Inflammatory macrophage treated with lipopolysaccharide for 4 hours (primary cell): Measurements from ENCODE around the gene ARHGEF28.

ENCODE experiments used
- DNase-seq: peaks from one replicate; pipeline ENCODE4 v3.0.0-alpha.2; 2020

Gene ARHGEF28

GRCh38 chr5:73908395-73908794, 282.4 kb downstream of the ARHGEF28 start:
- no peak for DNase-seq

GRCh38 chr5:73908846-73909245, 282.9 kb downstream of the ARHGEF28 start:
- DNase-seq: no peak

GRCh38 chr5:73909474-73909873, 283.5 kb downstream of the ARHGEF28 start:
- no peak for DNase-seq

GRCh38 chr5:73911761-73912393, 285.9 kb downstream of the ARHGEF28 start:
- no peak for DNase-seq

GRCh38 chr5:73912821-73913271, 286.9 kb downstream of the ARHGEF28 start:
- no peak for DNase-seq

GRCh38 chr5:73913971-73914370, 288.0 kb downstream of the ARHGEF28 start:
- DNase-seq: no peak

GRCh38 chr5:73915345-73915744, 289.3 kb downstream of the ARHGEF28 start:
- DNase-seq: no peak

- no peak for DNase-seq
Observed at GRCh38 chr5:73917433-73917832, 291.4 kb downstream of the ARHGEF28 start.

GRCh38 chr5:73917891-73918290, 291.9 kb downstream of the ARHGEF28 start:
- no peak for DNase-seq

- peak; percentile 31 for DNase-seq
Observed at GRCh38 chr5:73918791-73919221, 292.8 kb downstream of the ARHGEF28 start.

GRCh38 chr5:73921741-73922140, 295.7 kb downstream of the ARHGEF28 start:
- peak; percentile 76 for DNase-seq

GRCh38 chr5:73922224-73922623, 296.2 kb downstream of the ARHGEF28 start:
- no peak for DNase-seq

GRCh38 chr5:73922875-73923557, 297.0 kb downstream of the ARHGEF28 start:
- no peak for DNase-seq

- no peak for DNase-seq
Observed at GRCh38 chr5:73928476-73929070, 302.6 kb downstream of the ARHGEF28 start.

GRCh38 chr5:73935719-73936118, 309.7 kb downstream of the ARHGEF28 start:
- no peak for DNase-seq

- DNase-seq: no peak
Observed at GRCh38 chr5:73938280-73938937, 312.4 kb downstream of the ARHGEF28 start.

- DNase-seq: no peak
Observed at GRCh38 chr5:73938938-73939320, 312.9 kb downstream of the ARHGEF28 start.

GRCh38 chr5:73939557-73939956, 313.6 kb downstream of the ARHGEF28 start:
- no peak for DNase-seq

- no peak for DNase-seq
Observed at GRCh38 chr5:73940026-73940425, 314.0 kb downstream of the ARHGEF28 start.

- DNase-seq: no peak
Observed at GRCh38 chr5:73940801-73941200, 314.8 kb downstream of the ARHGEF28 start.

- no peak for DNase-seq
Observed at GRCh38 chr5:73942783-73943182, 316.8 kb downstream of the ARHGEF28 start.

- DNase-seq: no peak
Observed at GRCh38 chr5:73943397-73943796, 317.4 kb downstream of the ARHGEF28 start.

GRCh38 chr5:73944581-73944980, 318.6 kb downstream of the ARHGEF28 start:
- DNase-seq: no peak

- peak; percentile 7 for DNase-seq
Observed at GRCh38 chr5:73945505-73945904, 319.5 kb downstream of the ARHGEF28 start.
